Measurements from ENCODE around the gene SORCS2. TPM values are rescaled to one million over a fixed set of nuclear protein-coding genes. Genes with fewer than 3 reads are reported as not detected.

Gene SORCS2
- total and polyA plus RNA-seq, 2 experiments from 2014 or later: 0.38 to 1.4 TPM

GRCh38 chr4:7208509-7209451 is 16.4 kb downstream of the SORCS2 start:
- Histone ChIP-seq H3K27me3 (replicated peaks; ENCODE audit: insufficient read depth) (no peaks in the 10 kb centered on the region), H3K4me2 (ENCODE audit: unreplicated experiment) (no peak overlapping the region), H3K9ac (no peak overlapping the region), H3F3A (ENCODE audit: insufficient read depth) (peaks cover 31% of the 10 kb centered on the region), H3K9me2 (ENCODE audit: insufficient read depth) (no peaks in the 10 kb centered on the region), H3K9me3 (ENCODE audit: low read depth) (no peaks in the 10 kb centered on the region), H3K79me2 (ENCODE audit: insufficient read depth) (no peaks in the 10 kb centered on the region), H4K20me1 (ENCODE audit: insufficient read depth) (no peaks in the 10 kb centered on the region), H3K27ac (peak overlapping the region; percentile 95), H2AFZ (no peak overlapping the region), H3K4me3 (no peak overlapping the region), H3K4me1 (ENCODE audit: insufficient read depth) (peaks cover 67% of the 10 kb centered on the region), H3K36me3 (ENCODE audit: low read depth) (no peaks in the 10 kb centered on the region)
- WGBS, 2 experiments (ENCODE audit: low coverage in 1 of 2, low lambda C conversion rate in 2 of 2, missing lambda C conversion rate in 2 of 2): 94% methylated on average over 21 of the region's 21 CpGs
- in situ Hi-C loops (cut with MboI): no loop called here
- DNase-seq: no peak
- no peak for TF ChIP-seq EZH2 (IDR thresholded peaks at IDR 0.05; ENCODE audit: insufficient read depth, poor library complexity, severe bottlenecking)
- TF ChIP-seq EZH2phosphoT487 (IDR thresholded peaks at IDR 0.05; ENCODE audit: insufficient read depth, low read depth): no peak

GRCh38 chr4:7209699-7210098 is 17.4 kb downstream of the SORCS2 start:
- H3K4me3 ChIP-seq: no peak overlapping the region
- no peaks in the 10 kb centered on the region for H4K20me1 ChIP-seq (ENCODE audit: insufficient read depth)
- TF ChIP-seq EZH2 (IDR thresholded peaks at IDR 0.05; ENCODE audit: insufficient read depth, poor library complexity, severe bottlenecking) (no peak), EZH2phosphoT487 (IDR thresholded peaks at IDR 0.05; ENCODE audit: insufficient read depth, low read depth) (no peak)
- no peaks in the 10 kb centered on the region for H3K36me3 ChIP-seq (ENCODE audit: low read depth)
- in situ Hi-C loops (cut with MboI): no loop called here
- 70 to 75% methylated on average over 9 of the region's 9 CpGs for WGBS, 2 experiments (ENCODE audit: low coverage in 1 of 2, low lambda C conversion rate in 2 of 2, missing lambda C conversion rate in 2 of 2)
- peaks cover 31% of the 10 kb centered on the region for H3F3A ChIP-seq (ENCODE audit: insufficient read depth)
- no peak overlapping the region for H2AFZ ChIP-seq
- H3K4me1 ChIP-seq (ENCODE audit: insufficient read depth): peaks cover 67% of the 10 kb centered on the region
- no peaks in the 10 kb centered on the region for H3K27me3 ChIP-seq (replicated peaks; ENCODE audit: insufficient read depth)
- DNase-seq: peak; percentile 46
- no peak overlapping the region for H3K9ac ChIP-seq
- no peaks in the 10 kb centered on the region for H3K79me2 ChIP-seq (ENCODE audit: insufficient read depth)
- H3K4me2 ChIP-seq (ENCODE audit: unreplicated experiment): no peak overlapping the region
- H3K9me2 ChIP-seq (ENCODE audit: insufficient read depth): no peaks in the 10 kb centered on the region
- H3K27ac ChIP-seq: no peak overlapping the region
- no peaks in the 10 kb centered on the region for H3K9me3 ChIP-seq (ENCODE audit: low read depth)

- H3K4me2 ChIP-seq (ENCODE audit: unreplicated experiment): peak overlapping the region; percentile 14
These were observed 18.5 kb downstream of the SORCS2 start for GRCh38 chr4:7210824-7211223.

GRCh38 chr4:7212101-7212674 is 19.9 kb downstream of the SORCS2 start:
- DNase-seq: no peak
- no peak overlapping the region for H3K4me2 ChIP-seq (ENCODE audit: unreplicated experiment)

More at GRCh38 chr4:7210824-7211223, 18.5 kb downstream of the SORCS2 start:
- DNase-seq: peak; percentile 96
- no peak for TF ChIP-seq EZH2phosphoT487 (IDR thresholded peaks at IDR 0.05; ENCODE audit: insufficient read depth, low read depth)
- TF ChIP-seq EZH2 (IDR thresholded peaks at IDR 0.05; ENCODE audit: insufficient read depth, poor library complexity, severe bottlenecking): no peak
- Histone ChIP-seq H3K79me2 (ENCODE audit: insufficient read depth) (no peaks in the 10 kb centered on the region), H4K20me1 (ENCODE audit: insufficient read depth) (no peaks in the 10 kb centered on the region), H3K9me2 (ENCODE audit: insufficient read depth) (no peaks in the 10 kb centered on the region), H3K9me3 (ENCODE audit: low read depth) (no peaks in the 10 kb centered on the region), H3K27ac (peak overlapping the region; percentile 18), H3F3A (ENCODE audit: insufficient read depth) (peaks cover 21% of the 10 kb centered on the region), H3K36me3 (ENCODE audit: low read depth) (no peaks in the 10 kb centered on the region), H3K4me1 (ENCODE audit: insufficient read depth) (peaks cover 57% of the 10 kb centered on the region), H3K9ac (no peak overlapping the region), H2AFZ (no peak overlapping the region), H3K27me3 (replicated peaks; ENCODE audit: insufficient read depth) (no peaks in the 10 kb centered on the region), H3K4me3 (no peak overlapping the region)
- in situ Hi-C loops (cut with MboI): no loop called here
- WGBS, 2 experiments (ENCODE audit: low coverage in 1 of 2, low lambda C conversion rate in 2 of 2, missing lambda C conversion rate in 2 of 2): 34 to 40% methylated on average over 3 to 4 of the region's 4 CpGs

More at GRCh38 chr4:7212101-7212674, 19.9 kb downstream of the SORCS2 start:
- no peak overlapping the region for H2AFZ ChIP-seq
- H3K9me2 ChIP-seq (ENCODE audit: insufficient read depth): no peaks in the 10 kb centered on the region
- no peak for TF ChIP-seq EZH2 (IDR thresholded peaks at IDR 0.05; ENCODE audit: insufficient read depth, poor library complexity, severe bottlenecking)
- no peak for TF ChIP-seq EZH2phosphoT487 (IDR thresholded peaks at IDR 0.05; ENCODE audit: insufficient read depth, low read depth)
- no peaks in the 10 kb centered on the region for H3K9me3 ChIP-seq (ENCODE audit: low read depth)
- H3K79me2 ChIP-seq (ENCODE audit: insufficient read depth): no peaks in the 10 kb centered on the region
- H3K9ac ChIP-seq: no peak overlapping the region
- H3K27ac ChIP-seq: no peak overlapping the region
- H3F3A ChIP-seq (ENCODE audit: insufficient read depth): peaks cover 9% of the 10 kb centered on the region
- no peaks in the 10 kb centered on the region for H3K36me3 ChIP-seq (ENCODE audit: low read depth)
- H3K4me1 ChIP-seq (ENCODE audit: insufficient read depth): peaks cover 44% of the 10 kb centered on the region
- in situ Hi-C loops (cut with MboI): no loop called here
- no peaks in the 10 kb centered on the region for H4K20me1 ChIP-seq (ENCODE audit: insufficient read depth)
- 70 to 79% methylated on average over 6 of the region's 6 CpGs for WGBS, 2 experiments (ENCODE audit: low coverage in 1 of 2, low lambda C conversion rate in 2 of 2, missing lambda C conversion rate in 2 of 2)
- no peak overlapping the region for H3K4me3 ChIP-seq
- no peaks in the 10 kb centered on the region for H3K27me3 ChIP-seq (replicated peaks; ENCODE audit: insufficient read depth)

Data from GM23248 (cell line).